Tibial artery (tissue), 4 donors: Measurements from ENCODE around the gene GPX3.

Experiments
- DNase-seq, 2 donors: peaks; one replicate each; pipeline ENCODE4 v3.0.0-alpha.2; 2019
- H3K27ac ChIP-seq, 2 donors: fragments of 200-600 bp; sonication (generic) in 1 of 2; 1 replicate in 1 of 2; 2 replicates in 1 of 2; pipeline ENCODE4 v1.5.1; 2018 to 2019; ENCODE audit warnings: mild to moderate bottlenecking in 1 of 2
- H3K27me3 ChIP-seq, 2 donors: fragments of 200-600 bp; sonication (generic) in 1 of 2; one replicate each; pipeline versions ENCODE4 v1.5.1 to v1.6.0; 2016 to 2019
- H3K36me3 ChIP-seq, 3 donors: fragments of 200-600 bp; sonication (generic) in 2 of 3; one replicate each; pipeline ENCODE4 v1.5.1; 2016 to 2019; ENCODE audit warnings: mild to moderate bottlenecking in 2 of 3
- H3K4me1 ChIP-seq, 4 donors: fragments of 200-600 bp; sonication (generic) in 2 of 4; 1 replicate in 3 of 4; 2 replicates in 1 of 4; pipeline ENCODE4 v1.5.1; 2016 to 2019
- H3K4me3 ChIP-seq, 2 donors: fragments of 200-600 bp; sonication (generic) in 1 of 2; 1 replicate in 1 of 2; 2 replicates in 1 of 2; pipeline ENCODE4 v1.5.1; 2018 to 2019; ENCODE audit warnings: mild to moderate bottlenecking in 2 of 2
- H3K9me3 ChIP-seq, 3 donors: fragments of 200-600 bp; sonication (generic) in 1 of 3; one replicate each; pipeline ENCODE4 v1.5.1; 2016 to 2019
- CTCF ChIP-seq, 2 experiments: fragments of 200-600 bp in 1 of 2; fragments of 450-650 bp in 1 of 2; IDR thresholded peaks; one replicate each; pipeline ENCODE4 v1.5.1; 2017 to 2019; ENCODE audit warnings: antibody characterized with exemption in 2 of 2, mild to moderate bottlenecking in 1 of 2, moderate library complexity in 1 of 2
- intact Hi-C: fragments of 100-400 bp; cut with DNase I; formaldehyde crosslinking; loops from one replicate; pipeline ENCODE4 v1.15.0; 2023; ENCODE audit warnings: low total_unique reads

GPX3 gene

GRCh38 chr5:151033217-151033934, 13.0 kb downstream of the GPX3 start:
- peaks cover 45 to 95% (median 81%) of the 10 kb centered on the region in 3 donors for H3K36me3 ChIP-seq
- no peak for TF ChIP-seq CTCF (IDR thresholded peaks at IDR 0.05)
- H3K27ac ChIP-seq = no peak overlapping the region
- no peak for DNase-seq
- peaks cover 0 to 36% (median 27%) of the 10 kb centered on the region in 4 donors for H3K4me1 ChIP-seq
- no peak overlapping the region for H3K4me3 ChIP-seq
- intact Hi-C loops = no loop called here
- H3K9me3 ChIP-seq = no peaks in the 10 kb centered on the region
- H3K27me3 ChIP-seq = no peaks in the 10 kb centered on the region

GRCh38 chr5:151034422-151035379, 14.3 kb downstream of the GPX3 start:
- Histone ChIP-seq H3K4me1 (peaks cover 0 to 46% (median 34%) of the 10 kb centered on the region in 4 donors), H3K36me3 (peaks cover 47 to 95% (median 74%) of the 10 kb centered on the region in 3 donors), H3K4me3 (no peak overlapping the region), H3K27me3 (no peaks in the 10 kb centered on the region), H3K9me3 (no peaks in the 10 kb centered on the region), H3K27ac (no peak overlapping the region)
- intact Hi-C loops = no loop called here
- no peak for TF ChIP-seq CTCF (IDR thresholded peaks at IDR 0.05)
- DNase-seq = no peak

GRCh38 chr5:151036556-151036955, 16.2 kb downstream of the GPX3 start:
- TF ChIP-seq CTCF (IDR thresholded peaks at IDR 0.05) = no peak
- DNase-seq = no peak
- H3K4me3 ChIP-seq = no peak overlapping the region
- H3K36me3 ChIP-seq = peaks cover 49 to 94% (median 68%) of the 10 kb centered on the region in 3 donors
- intact Hi-C loops = no loop called here
- H3K9me3 ChIP-seq = no peaks in the 10 kb centered on the region
- H3K27me3 ChIP-seq = no peaks in the 10 kb centered on the region
- H3K27ac ChIP-seq = peak overlapping the region in 1 of 2 donors; percentile 68
- H3K4me1 ChIP-seq = peaks cover 0 to 37% (median 26%) of the 10 kb centered on the region in 4 donors

- H3K4me1 ChIP-seq = peaks cover 0 to 36% (median 26%) of the 10 kb centered on the region in 4 donors
- no peak for TF ChIP-seq CTCF (IDR thresholded peaks at IDR 0.05)
- H3K4me3 ChIP-seq = no peak overlapping the region
- H3K36me3 ChIP-seq = peaks cover 61 to 94% (median 69%) of the 10 kb centered on the region in 3 donors
- intact Hi-C loops = no loop called here
- H3K27me3 ChIP-seq = no peaks in the 10 kb centered on the region
- DNase-seq = peak; percentile 76 to 79
- peak overlapping the region; percentile 61 to 68 for H3K27ac ChIP-seq
- no peaks in the 10 kb centered on the region for H3K9me3 ChIP-seq
Measured at GRCh38 chr5:151037561-151038411, 17.4 kb downstream of the GPX3 start.

GRCh38 chr5:151038412-151038745, 18.0 kb downstream of the GPX3 start:
- H3K9me3 ChIP-seq = no peaks in the 10 kb centered on the region
- DNase-seq = peak in 1 of 2 donors; percentile 68
- no peak for TF ChIP-seq CTCF (IDR thresholded peaks at IDR 0.05)
- no peaks in the 10 kb centered on the region for H3K27me3 ChIP-seq
- peaks cover 63 to 95% (median 67%) of the 10 kb centered on the region in 3 donors for H3K36me3 ChIP-seq
- intact Hi-C loops = no loop called here
- peak overlapping the region; percentile 61 to 68 for H3K27ac ChIP-seq
- H3K4me1 ChIP-seq = peaks cover 0 to 36% (median 26%) of the 10 kb centered on the region in 4 donors
- H3K4me3 ChIP-seq = no peak overlapping the region
